SKM-1 treated with dmso at 0.1 percent for 144 hours (cell line): Measurements from ENCODE around the gene GTPBP1.

Experiments used
- DNase-seq: peaks from one replicate; lab custom pipeline; 2025; ENCODE audit not compliant: unreplicated experiment; lab: John Stamatoyannopoulos, UW

GTPBP1 gene

DNA sequence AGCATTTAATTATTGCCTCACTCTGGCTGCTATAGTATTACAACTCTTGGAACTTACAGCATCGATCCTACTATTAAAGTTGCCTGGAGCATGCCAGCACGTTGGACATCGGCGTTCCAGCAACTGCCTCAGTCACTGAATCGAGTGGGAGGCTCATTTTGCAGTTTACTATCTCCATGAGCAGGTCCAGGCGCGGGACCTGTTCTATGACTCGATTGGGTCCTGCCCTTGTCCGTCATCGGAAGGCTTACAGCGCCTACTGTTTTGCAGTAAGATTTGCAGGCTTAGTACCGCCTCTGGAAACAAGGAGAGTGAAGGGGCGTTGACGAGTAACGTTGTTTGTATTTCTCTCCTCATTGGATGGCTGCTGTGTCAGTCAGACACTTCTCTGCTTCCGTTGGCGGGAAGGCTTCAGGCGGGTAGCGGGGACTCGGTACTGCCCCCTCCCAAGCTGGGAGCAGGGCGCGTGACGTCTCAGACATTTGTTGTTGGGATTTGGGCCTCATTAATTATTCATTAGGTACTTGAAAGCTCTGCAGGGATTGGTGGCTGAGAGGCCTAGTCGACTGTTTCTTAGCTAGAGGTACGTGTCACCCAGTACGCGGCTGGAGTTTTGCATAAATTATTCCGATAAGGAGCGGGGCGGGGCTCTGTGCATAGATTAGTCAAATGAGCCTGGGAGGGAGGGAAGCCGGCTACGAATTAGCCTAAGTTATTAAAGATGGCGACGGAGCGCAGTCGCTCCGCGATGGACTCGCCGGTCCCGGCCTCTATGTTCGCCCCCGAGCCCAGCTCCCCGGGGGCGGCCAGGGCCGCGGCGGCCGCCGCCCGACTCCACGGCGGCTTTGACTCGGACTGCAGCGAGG lies at the start of gene GTPBP1:
Gene GTPBP1, plus strand, starts transcription at position 710 of the 866 bp plus-strand sequence. Its CDS starts 12 bp downstream, at position 722.
- peak; percentile 99 for DNase-seq

DNA sequence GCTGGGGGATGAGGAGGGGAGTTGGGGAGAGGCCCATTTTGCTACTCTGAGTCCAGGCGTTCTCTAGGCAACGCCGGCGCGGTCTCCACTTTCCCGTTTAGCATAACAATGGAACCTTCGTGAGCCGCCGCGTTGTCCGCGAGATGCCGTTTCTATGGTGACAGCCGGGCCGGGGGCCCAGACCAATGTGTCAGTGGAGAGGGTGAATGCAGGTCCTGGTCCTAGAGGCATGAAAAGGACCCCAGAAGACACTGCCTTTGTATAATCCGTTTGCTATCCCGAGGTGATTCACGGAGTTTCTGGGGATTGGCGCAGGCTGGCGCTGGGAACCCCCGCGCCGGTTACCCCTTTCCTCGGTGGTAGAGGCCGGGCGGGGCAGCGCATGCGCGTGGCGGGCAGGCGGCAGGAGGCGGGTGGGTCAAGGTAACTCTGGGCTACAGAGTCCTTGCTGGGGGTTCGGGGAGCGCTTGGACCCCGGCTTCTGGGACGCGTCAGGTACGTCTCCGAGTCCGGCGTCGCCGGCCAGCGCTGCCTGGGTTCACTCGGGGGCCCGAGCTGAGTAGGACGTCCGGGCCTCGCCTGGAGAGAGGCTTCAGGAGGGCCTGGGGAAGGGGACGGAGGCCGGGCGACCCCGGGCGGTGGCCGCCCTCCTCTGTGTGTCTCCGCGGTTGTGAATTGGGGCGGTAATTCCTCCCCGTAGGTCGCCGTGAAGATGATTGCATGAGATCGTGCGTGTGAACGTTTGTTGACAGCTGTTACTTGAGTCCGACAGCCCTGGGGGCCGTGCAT lies 49.3 kb upstream of the GTPBP1 start, which contains the start of the genes CBY1 and FAM227A:
Gene CBY1, plus strand, starts transcription at position 383 of the 789 bp plus-strand sequence. CDS start 11,417 bp downstream, outside the sequence.
Gene FAM227A, minus strand, starts transcription at position 137 of the 789 bp plus-strand sequence. CDS start 6,224 bp downstream, outside the sequence.
- peak; percentile 82 for DNase-seq

DNA sequence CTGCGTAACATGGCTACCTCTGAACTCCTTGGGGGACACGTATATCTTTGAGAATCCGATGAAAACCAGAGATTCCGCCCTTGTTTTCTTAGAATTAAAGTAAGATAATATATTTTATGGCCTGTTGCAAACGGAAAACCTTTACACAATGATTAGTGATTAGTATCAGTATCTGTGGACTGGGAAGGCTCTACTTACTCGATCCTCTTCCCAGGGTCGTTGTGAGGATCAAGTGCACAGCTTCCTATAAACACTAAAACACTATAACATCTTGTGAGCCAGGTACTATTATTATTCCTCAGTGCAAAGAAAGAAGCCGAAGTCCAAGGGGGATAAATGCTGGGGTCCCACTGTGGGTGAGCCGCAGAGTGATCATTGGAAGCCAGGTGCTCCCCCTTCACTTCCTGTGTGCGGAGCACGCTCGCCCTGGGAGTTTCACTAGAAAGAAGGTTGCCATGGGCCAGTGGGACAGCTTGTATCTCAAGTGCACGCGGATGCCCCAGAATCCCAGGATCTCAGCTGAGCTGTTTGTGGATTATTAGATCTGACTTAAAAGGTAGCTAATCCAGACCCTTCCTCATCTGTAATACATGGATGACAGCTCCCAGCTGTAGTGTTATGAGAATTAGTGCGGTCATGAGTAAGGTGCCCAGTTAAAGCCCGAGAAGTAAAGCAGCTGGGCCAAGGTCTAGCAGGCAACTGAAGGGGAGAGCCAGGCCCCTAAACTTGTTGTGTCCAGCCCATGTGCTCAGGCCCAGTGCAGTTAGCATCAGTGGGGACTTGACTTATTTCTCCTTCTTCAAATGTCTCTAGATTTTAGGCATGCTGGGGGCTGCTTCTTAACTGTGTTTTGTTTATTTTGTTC lies 48.5 kb upstream of the GTPBP1 start:
- DNase-seq: no peak

DNA sequence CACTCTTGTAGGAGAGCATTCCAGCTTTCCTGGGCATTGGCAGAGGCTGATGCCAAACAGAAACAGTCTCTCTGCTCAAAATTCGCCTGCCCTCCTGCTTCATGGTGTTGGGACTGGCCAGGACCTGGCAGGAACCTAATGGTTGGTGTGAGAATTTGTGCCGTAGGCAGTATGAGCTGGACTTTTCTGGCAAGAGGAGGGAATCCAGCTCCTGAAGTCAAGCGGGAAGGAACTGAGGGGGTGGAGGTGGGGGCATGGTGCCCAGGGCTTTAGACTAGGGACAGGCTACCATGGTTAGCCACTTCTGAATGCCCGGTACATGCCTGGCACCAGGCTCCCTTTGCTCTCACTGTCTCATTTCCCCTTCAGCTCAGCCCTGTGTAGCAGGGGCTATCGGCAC lies 30.9 kb upstream of the GTPBP1 start:
- DNase-seq: no peak

DNA sequence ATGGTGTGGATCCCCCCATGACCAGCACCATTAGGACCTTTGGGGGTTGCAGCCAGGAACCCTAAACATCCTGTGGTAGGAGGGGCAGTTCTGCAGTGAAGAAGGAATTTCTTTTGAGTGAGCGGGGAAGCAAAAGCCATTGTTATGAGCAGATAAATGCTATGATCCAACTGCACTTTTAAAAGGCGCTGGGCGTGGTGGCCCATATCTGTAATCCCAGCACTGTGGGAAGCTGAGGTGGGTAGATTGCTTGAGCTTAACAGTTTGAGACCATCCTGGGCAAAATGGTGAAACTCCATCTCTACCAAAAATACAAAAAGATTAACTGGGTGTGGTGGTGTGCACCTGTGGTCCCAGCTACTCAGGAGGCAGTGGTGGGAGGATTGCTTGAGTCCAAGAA lies 29.9 kb upstream of the GTPBP1 start:
- no peak for DNase-seq

DNA sequence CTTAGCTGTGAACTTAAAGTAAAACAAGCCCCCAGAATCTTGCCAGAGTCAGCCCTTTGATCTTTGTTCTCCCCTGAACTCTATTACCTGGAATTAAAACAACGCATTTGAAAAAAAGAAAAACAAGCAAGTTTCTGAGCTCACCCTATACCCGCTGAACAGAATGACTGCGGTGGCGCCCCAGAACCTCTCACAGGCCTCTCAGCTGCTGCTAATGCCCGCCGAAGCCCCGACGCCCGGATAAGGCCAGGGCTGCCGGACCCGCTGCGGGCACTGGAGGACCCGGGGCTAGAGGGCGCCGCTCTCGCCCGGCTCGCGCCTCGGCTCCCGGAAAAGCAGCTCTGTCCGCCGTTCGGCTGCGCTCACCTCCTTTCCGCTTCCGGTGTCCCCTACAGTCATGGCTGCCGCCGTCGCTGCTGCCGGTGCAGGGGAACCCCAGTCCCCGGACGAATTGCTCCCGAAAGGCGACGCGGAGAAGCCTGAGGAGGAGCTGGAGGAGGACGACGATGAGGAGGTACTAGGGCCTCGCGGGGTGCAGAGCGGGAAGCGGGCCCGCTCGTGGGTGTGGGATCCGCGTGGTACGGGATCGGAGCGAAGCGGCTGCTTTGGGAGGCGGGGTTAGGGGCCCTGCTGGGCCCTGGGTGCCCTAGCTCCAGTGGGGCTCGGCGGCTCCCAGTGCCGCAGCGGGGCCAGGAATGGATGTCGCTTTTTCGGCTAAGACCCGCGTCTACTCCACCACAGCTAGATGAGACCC lies 24.0 kb upstream of the GTPBP1 start, which contains the start of gene TOMM22:
Gene TOMM22, plus strand, starts transcription at position 376 of the 754 bp plus-strand sequence. Its CDS starts 22 bp downstream, at position 398.
- peak; percentile 82 for DNase-seq

DNA sequence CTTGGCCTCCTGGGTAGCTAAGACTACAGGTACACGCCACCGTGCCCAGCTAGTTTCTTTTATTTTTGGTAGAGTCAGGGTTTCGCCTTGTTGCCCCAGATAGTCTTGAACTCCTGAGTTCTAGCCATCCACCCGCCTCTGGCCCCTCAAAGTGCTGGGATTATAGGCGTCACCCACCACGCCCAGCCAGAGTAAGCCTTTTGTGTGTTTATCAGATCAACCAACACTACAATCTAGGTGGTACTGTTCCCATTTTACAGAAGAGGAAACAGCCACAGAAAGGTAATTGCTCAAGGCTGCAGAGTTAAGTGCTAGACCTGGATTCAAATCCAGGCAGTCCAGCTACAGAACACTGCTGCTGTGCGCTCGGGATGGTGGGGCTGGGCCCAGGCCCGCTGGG lies 20.8 kb upstream of the GTPBP1 start:
- no peak for DNase-seq

DNA sequence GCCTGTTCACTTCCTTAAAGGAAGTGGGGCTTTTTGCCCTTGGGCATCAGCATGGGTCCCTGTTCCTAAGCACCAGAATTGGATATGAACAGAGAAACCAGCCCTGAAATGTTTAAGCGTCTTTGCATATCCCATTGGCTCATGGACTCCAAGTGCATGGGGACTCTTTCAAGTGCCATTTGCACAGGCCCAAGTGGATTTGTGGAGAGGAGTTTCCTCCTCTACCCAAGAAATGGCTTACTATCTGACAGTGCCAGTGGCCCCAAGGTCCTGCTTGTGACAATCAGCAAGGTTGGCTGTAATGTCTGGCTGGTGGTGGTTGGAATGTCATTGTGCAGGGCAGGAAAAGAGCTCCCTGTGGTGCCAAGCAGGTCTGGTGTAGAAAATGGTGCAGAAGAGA lies 20.0 kb upstream of the GTPBP1 start:
- DNase-seq: no peak

DNA sequence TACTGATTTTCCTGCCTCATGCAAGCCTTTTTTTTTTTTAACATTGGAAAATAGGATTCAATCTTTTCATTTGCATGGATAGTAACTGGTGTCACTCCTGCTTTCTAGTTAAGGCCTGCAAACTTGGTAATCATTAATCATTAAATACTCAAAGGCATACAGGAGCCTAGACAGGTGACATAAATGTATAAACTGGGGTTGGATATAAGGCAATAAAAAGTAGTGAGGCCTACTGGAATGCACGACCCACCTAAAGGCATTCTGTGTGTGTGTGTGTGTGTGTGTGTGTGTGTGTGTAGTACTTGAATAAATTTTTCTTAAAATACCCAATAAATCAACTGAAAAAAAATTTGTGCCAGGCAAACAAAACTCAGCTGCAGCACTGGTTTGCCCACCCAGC lies 16.1 kb upstream of the GTPBP1 start:
- DNase-seq: no peak

DNA sequence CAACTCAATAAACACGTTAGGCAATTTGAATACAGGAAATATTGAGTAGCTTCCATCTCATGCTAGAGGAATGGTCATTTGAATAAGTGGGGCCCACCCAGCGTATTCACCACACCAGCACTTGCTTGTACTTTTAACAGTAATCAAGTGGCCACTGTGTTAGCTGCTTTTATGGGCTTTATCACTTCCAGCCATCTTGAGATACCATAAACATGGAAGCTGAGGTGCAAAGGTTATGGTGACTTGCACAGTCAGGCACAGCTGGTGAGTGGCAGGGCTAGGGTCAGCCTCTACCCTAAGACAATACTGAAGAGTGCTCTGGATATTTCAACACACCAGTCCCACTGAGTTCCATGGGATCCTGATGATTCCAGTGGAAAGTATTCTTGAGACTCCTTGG lies 11.7 kb upstream of the GTPBP1 start:
- DNase-seq: no peak

DNA sequence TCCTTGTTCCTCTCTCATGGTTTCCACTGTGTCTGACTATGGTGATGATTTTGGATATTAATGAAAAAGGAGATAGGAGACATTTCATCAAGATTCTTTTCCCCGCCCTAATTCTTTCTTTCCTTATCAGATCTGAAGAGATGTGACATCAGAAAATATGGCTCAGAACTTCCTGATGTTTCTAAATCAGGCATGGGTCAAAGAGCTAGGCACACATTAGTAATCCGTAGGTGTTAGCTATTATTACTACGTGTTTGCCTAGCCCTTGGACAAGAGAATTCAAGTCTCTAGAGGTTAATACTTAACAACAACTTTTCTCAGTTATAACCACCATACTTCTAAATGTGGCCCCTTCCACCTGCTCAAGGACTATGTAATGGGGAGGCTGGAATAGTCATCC lies 10.8 kb upstream of the GTPBP1 start:
- DNase-seq: no peak

DNA sequence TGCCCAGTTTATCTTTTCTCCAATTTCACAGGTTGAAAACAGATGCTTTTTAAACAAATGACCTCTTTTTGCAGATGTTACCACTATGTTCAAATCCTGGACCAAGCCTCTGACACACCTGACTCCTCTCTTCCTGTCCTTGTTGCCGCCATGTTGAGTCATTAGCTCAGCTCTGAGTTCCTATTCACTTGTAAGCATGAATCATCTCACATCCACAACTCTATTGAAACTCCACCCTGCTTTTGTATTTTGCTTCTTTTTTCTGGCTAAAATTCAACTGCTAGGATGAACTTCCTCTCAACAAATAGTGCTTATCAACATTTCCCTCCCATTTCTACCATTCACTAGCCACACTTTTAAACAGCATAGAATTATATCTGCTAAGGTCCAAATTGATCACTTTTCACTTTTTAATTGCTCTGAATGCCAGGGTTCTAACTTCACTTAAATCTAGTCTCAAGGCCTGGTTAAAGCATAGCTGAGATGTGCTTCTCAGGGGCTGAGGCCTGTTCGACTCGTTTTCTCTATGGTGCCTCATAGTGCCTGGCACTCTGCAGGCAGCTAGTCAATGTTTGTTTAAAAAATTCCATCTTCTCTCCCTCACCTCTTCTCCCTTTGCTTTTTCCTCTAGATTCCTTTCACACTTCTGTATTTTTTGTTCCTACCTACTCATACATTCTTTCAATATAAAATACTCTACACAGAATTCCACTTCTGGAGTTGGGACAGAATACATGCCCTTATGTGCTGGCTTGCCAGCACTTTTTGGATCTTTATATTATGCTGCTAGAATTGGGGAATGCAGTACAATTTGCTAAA lies 8.9 kb upstream of the GTPBP1 start:
- DNase-seq: no peak

DNA sequence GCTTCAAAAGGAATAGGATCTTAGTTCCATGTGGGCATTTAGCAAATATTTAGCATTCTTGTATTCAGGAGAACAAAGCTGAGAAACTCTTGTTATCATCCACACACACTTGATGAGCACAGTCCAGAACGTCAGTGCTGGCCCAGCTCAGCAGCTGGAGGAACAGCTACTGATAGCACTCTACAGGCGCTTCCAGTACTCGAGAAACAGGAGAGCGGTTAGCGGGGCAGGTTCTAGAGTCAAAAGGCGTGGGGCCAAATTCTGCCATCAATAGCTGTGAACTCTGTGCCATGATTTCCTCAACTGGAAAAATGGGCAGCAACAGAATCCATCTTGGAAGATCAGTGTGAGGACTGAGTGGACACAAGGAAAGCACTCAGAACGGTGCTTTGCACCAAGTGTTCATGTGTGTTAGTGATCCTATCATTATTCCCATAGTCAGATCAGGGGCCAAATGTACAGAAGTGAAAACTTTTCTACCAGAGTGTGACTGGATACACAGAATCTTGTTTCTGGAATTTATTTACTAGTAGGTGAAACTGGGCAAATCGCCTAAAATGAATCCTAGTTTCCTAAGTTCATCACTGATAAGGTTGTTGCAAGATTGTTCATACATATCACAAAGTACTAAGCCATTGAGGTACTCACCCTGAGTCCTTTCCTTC lies 8.2 kb upstream of the GTPBP1 start:
- DNase-seq: no peak

DNA sequence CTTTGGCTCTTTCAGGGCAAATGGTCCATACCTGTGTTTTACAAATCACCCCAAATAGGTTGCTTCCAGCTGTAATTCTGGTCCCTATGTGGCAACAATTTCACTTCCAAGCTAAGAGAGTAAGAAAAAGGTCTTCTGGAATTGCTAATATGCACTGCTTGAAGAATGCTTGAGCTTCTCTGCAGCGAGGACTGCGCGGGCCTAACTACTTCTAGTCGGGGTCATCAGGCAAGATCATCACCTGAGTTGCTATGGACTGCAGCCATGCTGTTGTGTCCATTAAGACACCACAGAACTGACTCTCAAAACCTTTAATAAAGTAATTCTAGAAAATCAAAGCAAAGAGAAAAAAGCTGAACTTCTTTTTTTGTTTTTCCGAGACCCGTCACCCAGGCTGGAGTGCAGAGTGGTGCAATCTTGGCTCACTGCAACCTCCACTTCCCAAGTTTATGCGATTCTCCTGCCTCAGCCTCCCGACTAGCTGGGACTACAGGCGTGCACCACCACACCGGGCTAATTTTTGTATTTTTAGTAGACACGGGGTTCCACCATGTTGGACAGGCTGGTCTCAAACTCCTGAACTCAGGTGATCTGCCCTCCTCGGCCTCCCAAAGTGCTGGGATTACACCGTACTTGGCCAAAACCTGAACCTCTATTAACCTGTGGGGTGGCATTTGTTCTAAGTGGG lies 7.2 kb upstream of the GTPBP1 start:
- no peak for DNase-seq

DNA sequence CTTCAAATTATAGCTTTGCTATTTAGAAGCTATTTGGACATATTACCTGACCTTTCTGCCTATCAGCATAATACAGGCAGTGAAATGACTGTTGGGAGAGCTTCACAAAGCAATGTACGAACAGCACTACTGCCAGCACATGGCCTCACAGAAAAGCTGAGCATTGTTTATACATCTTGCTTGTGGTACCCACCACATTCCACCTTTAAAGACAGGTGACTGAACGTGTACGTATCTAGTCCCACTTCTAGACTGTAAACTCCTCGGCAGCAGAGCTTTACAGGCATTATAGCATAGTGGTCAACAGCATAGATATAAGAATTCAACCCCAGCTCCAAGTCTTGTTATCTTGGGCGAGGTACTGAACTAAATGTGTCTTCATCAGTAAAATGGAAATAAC lies 6.6 kb upstream of the GTPBP1 start:
- no peak for DNase-seq

DNA sequence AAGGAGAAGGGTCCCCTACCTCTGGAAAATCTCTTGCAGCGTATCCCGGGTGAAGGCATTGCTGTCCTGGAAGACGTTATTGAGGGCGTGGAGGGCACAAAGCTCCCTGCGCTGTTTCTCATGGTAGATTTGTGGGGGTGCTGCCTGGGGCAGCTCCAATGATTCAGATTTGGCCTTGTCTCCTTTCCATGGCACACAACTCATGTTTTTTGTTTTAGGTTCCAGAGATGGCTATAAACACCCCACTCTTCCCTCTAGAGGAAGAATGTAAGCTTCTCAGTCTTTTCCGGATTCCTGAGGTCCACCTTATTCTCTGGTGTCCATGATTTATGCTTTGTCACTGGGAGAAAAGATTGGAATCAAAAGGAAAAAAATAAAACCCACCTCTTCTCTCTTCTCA lies 6.0 kb upstream of the GTPBP1 start:
- DNase-seq: no peak

DNA sequence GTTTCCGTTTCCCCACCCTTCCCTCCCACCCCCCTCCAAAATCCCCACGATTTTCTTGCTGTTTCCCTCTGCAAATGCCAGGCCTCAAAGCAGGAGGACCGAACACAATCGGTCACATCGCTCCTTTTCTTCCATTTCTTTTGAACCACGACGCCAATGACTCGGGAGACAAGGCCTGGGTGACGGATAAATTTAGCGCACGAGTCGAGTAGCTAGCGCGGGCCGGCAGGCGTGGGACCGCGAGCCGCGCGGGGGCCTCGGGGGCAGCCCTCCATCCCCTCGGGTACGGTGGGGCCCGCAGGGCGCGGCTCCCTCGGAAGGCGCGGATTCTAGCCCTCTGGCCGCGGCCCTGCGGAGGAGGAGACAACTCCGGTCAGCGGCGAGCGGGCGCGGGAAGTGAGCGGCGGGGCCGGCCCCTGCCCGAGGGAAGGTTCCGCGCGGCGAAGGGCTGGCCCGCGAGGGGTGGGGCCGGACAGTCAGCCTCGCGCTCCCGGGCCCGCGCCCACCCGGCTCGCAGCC lies 5.4 kb upstream of the GTPBP1 start:
- DNase-seq: peak; percentile 55
